MM.1S (cell line): ENCODE data around the gene ITGA2.

Experiments used
- CTCF ChIP-seq: fragments of 300-600 bp; sonication (generic); IDR thresholded peaks from 2 replicates; pipeline ENCODE4 v1.5.1; 2016; ENCODE audit warnings: antibody characterized with exemption, low read length, mixed read lengths
- EZH2 ChIP-seq: fragments of 300-600 bp; sonication (generic); optimal IDR thresholded peaks from 2 replicates; pipeline ENCODE3; 2017; ENCODE audit warnings: low read depth, mild to moderate bottlenecking, antibody characterized with exemption, low read length, mixed read lengths
- EZH2phosphoT487 ChIP-seq: fragments of 300-600 bp; sonication (generic); IDR thresholded peaks from 2 replicates; pipeline ENCODE4 v1.6.1; 2018; ENCODE audit warnings: antibody characterized with exemption, low read length

- TF ChIP-seq EZH2phosphoT487 (no peak), CTCF (no peak), EZH2 (no peak)
Observed at GRCh38 chr5:53006911-53007890, 18.0 kb downstream of the ITGA2 start.
